OCI-LY1 (cell line): ENCODE measurements around the gene SLC38A8.

Source experiments
- EZH2 ChIP-seq: fragments of 200-600 bp; sonication (generic), shearing (Covaris generic); IDR thresholded peaks from 2 replicates; pipeline ENCODE4 v1.8.0; 2017; ENCODE audit warnings: borderline replicate concordance, mixed run types, mild to moderate bottlenecking, antibody characterized with exemption, low read length, moderate library complexity, mixed read lengths
- TF ChIP-seq, protein P1 (sequence below): fragments of 200-600 bp; sonication (generic), shearing (Covaris generic); IDR thresholded peaks from 2 replicates; pipeline ENCODE4 v1.5.1; 2017; ENCODE audit warnings: mild to moderate bottlenecking, antibody characterized with exemption, low read length, moderate library complexity, mixed read lengths

DNA sequence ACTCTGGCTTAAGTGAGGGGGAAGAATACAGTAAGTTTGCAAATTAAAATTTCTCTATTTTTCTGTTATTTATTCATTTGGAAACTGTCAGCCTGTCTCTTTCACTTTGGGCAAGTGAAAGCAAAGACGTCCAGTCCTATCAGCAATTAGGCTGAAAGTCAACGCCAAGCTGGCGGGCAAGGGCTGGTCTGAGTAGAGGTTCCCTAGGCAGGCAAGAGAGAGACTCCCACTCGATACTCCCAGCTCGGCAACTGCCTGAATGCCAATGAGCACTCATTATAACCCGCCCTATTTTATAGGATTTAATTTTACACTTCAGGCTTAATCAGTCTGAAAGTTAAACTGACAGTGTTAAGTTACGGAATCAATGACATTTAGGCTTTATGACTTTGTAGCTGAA is 14.3 kb upstream of the SLC38A8 start:
- TF ChIP-seq, protein P1, sequence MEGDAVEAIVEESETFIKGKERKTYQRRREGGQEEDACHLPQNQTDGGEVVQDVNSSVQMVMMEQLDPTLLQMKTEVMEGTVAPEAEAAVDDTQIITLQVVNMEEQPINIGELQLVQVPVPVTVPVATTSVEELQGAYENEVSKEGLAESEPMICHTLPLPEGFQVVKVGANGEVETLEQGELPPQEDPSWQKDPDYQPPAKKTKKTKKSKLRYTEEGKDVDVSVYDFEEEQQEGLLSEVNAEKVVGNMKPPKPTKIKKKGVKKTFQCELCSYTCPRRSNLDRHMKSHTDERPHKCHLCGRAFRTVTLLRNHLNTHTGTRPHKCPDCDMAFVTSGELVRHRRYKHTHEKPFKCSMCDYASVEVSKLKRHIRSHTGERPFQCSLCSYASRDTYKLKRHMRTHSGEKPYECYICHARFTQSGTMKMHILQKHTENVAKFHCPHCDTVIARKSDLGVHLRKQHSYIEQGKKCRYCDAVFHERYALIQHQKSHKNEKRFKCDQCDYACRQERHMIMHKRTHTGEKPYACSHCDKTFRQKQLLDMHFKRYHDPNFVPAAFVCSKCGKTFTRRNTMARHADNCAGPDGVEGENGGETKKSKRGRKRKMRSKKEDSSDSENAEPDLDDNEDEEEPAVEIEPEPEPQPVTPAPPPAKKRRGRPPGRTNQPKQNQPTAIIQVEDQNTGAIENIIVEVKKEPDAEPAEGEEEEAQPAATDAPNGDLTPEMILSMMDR = no peak
- TF ChIP-seq EZH2 = no peak
